PC-3 (cell line): ENCODE measurements around the gene CPVL.

Source experiments
- CTCF ChIP-seq: fragments of 300-600 bp; sonication (generic); conservative IDR thresholded peaks from 2 replicates; pipeline ENCODE4 v1.5.1; 2017; ENCODE audit warnings: antibody characterized with exemption, low read depth, mild to moderate bottlenecking, low read length
- EZH2 ChIP-seq: fragments of 300-600 bp; sonication (generic); IDR thresholded peaks from one replicate; pipeline ENCODE4 v1.6.1; 2017; ENCODE audit warnings: antibody characterized with exemption, mild to moderate bottlenecking, low read length; ENCODE audit not compliant: unreplicated experiment
- EZH2phosphoT487 ChIP-seq: fragments of 300-600 bp; sonication (generic); IDR thresholded peaks from 2 replicates; pipeline ENCODE4 v1.6.1; 2018; ENCODE audit warnings: mild to moderate bottlenecking, antibody characterized with exemption, low read length, borderline replicate concordance

- TF ChIP-seq CTCF (no peak), EZH2 (no peak), EZH2phosphoT487 (no peak)
Observed at GRCh38 chr7:28984631-28985030, 161.7 kb downstream of the CPVL start.
